Liver (tissue), 9 donors: ENCODE measurements around the gene TMEM272. TPM values are rescaled to one million over a fixed set of nuclear protein-coding genes. Genes with fewer than 3 reads are reported as not detected.

Experiments
- DNase-seq: peaks from one replicate; pipeline ENCODE4 v3.0.0-alpha.2; 2017; ENCODE audit warnings: low spot score
- H3K27ac ChIP-seq, 2 donors: one replicate each; pipeline ENCODE4 v1.7.0; 2013; ENCODE audit warnings: inconsistent platforms in 2 of 2, low read length in 2 of 2, control low read depth in 1 of 2, low read depth in 1 of 2, mild to moderate bottlenecking in 1 of 2
- H3K27me3 ChIP-seq, 4 donors: one replicate each; pipeline versions ENCODE4 v1.6.1 to v1.7.0; 2013; ENCODE audit warnings: low read length in 3 of 4, inconsistent platforms in 1 of 4, mild to moderate bottlenecking in 1 of 4, moderate library complexity in 1 of 4; ENCODE audit not compliant: control insufficient read depth in 4 of 4, insufficient read depth in 4 of 4
- H3K36me3 ChIP-seq, 4 donors: one replicate each; pipeline versions ENCODE4 v1.6.1 to v1.7.0; 2013; ENCODE audit warnings: low read length in 3 of 4, mild to moderate bottlenecking in 3 of 4, low read depth in 1 of 4, moderate library complexity in 1 of 4; ENCODE audit not compliant: control insufficient read depth in 4 of 4, insufficient read depth in 3 of 4
- H3K4me1 ChIP-seq, 4 donors: one replicate each; pipeline versions ENCODE4 v1.6.1 to v1.7.0; 2013; ENCODE audit warnings: low read length in 3 of 4, mild to moderate bottlenecking in 3 of 4, moderate library complexity in 1 of 4; ENCODE audit not compliant: control insufficient read depth in 4 of 4, insufficient read depth in 4 of 4
- H3K4me3 ChIP-seq, 3 donors: one replicate each; pipeline versions ENCODE4 v1.6.1 to v1.7.0; 2013; ENCODE audit warnings: low read length in 3 of 3, control low read depth in 1 of 3, low read depth in 1 of 3, mild to moderate bottlenecking in 1 of 3
- H3K9ac ChIP-seq, 2 donors: one replicate each; pipeline ENCODE4 v1.7.0; 2013; ENCODE audit warnings: low read length in 2 of 2, mild to moderate bottlenecking in 2 of 2, moderate library complexity in 2 of 2, control low read depth in 1 of 2, low read depth in 1 of 2
- H3K9me3 ChIP-seq, 4 donors: one replicate each; pipeline versions ENCODE4 v1.6.1 to v1.7.0; 2013; ENCODE audit warnings: low read length in 3 of 4; ENCODE audit not compliant: control insufficient read depth in 4 of 4
- EGR1 ChIP-seq, 2 donors: IDR thresholded peaks; 2 replicates each; pipeline ENCODE4 v1.6.1; 2016 to 2018; ENCODE audit warnings: antibody characterized with exemption in 2 of 2, low read depth in 2 of 2
- FOXA1 ChIP-seq: IDR thresholded peaks from 2 replicates; pipeline ENCODE4 v1.6.1; 2016; ENCODE audit warnings: antibody characterized with exemption
- FOXA2 ChIP-seq: IDR thresholded peaks from 2 replicates; pipeline ENCODE4 v1.6.1; 2016; ENCODE audit warnings: antibody characterized with exemption
- GABPA ChIP-seq, 2 donors: IDR thresholded peaks in 1 of 2; conservative IDR thresholded peaks in 1 of 2; 2 replicates each; pipeline ENCODE4 v1.6.1; 2016; ENCODE audit warnings: antibody characterized with exemption in 2 of 2, mild to moderate bottlenecking in 1 of 2, moderate library complexity in 1 of 2
- HNF4A ChIP-seq, 2 donors: conservative IDR thresholded peaks; 2 replicates each; pipeline ENCODE4 v1.6.1; 2016; ENCODE audit warnings: antibody characterized with exemption in 2 of 2, mild to moderate bottlenecking in 2 of 2
- HNF4G ChIP-seq: IDR thresholded peaks from 2 replicates; pipeline ENCODE4 v1.6.1; 2016; ENCODE audit warnings: antibody characterized with exemption
- JUND ChIP-seq, 2 donors: IDR thresholded peaks; 2 replicates each; pipeline ENCODE4 v1.6.1; 2016; ENCODE audit warnings: antibody characterized with exemption in 2 of 2
- MAX ChIP-seq: IDR thresholded peaks from 2 replicates; pipeline ENCODE4 v1.6.1; 2016; ENCODE audit warnings: antibody characterized with exemption
- NR2F2 ChIP-seq: IDR thresholded peaks from 2 replicates; pipeline ENCODE4 v1.6.1; 2016; ENCODE audit warnings: antibody characterized with exemption
- RAD21 ChIP-seq, 2 donors: IDR thresholded peaks; 2 replicates each; pipeline ENCODE4 v1.6.1; 2016; ENCODE audit warnings: antibody characterized with exemption in 2 of 2, mild to moderate bottlenecking in 2 of 2
- RXRA ChIP-seq, 2 donors: IDR thresholded peaks; 2 replicates each; pipeline ENCODE4 v1.6.1; 2017 to 2018; ENCODE audit warnings: antibody characterized with exemption in 2 of 2, mild to moderate bottlenecking in 1 of 2
- SP1 ChIP-seq: IDR thresholded peaks from 2 replicates; pipeline ENCODE4 v1.6.1; 2018; ENCODE audit warnings: antibody characterized with exemption, mild to moderate bottlenecking
- TAF1 ChIP-seq: conservative IDR thresholded peaks from 2 replicates; pipeline ENCODE4 v1.6.1; 2016; ENCODE audit warnings: antibody characterized with exemption, mild to moderate bottlenecking
- YY1 ChIP-seq: IDR thresholded peaks from 2 replicates; pipeline ENCODE4 v1.6.1; 2016; ENCODE audit warnings: antibody characterized with exemption, mild to moderate bottlenecking
- WGBS: extraction: QIAGEN DNeasy Blood & Tissue Kit; methylation state at CpG from one replicate; pipeline ENCODE4 v1.1.7; 2013; 5-methylcytosine and 5-hydroxymethylcytosine counted together
- polyA plus RNA-seq, 2 donors: library from polyadenylated mRNA; stranded (reverse) in 1 of 2; unstranded in 1 of 2; fragments of 200-250 nt in 1 of 2; fragments of >200 nt in 1 of 2; fragmentation: Nextera tagmentation in 1 of 2; extraction: Ambion mirVana in 1 of 2; gene quantifications; one replicate each; pipeline versions ENCODE4 v1.2.1 to v1.2.3, GENCODE V29; 2013 to 2015
- total RNA-seq, 2 donors: library from RNA; depleted of rRNA; stranded (reverse); fragments of >200 nt; gene quantifications; one replicate each; pipeline ENCODE4 v1.2.3, GENCODE V29; 2014
- TF ChIP-seq, protein P1 (sequence below): IDR thresholded peaks from 2 replicates; pipeline ENCODE4 v1.6.1; 2016; ENCODE audit warnings: antibody characterized with exemption, mild to moderate bottlenecking
- TF ChIP-seq, protein P2 (sequence below): IDR thresholded peaks from 2 replicates; pipeline ENCODE4 v1.6.1; 2016; ENCODE audit warnings: antibody characterized with exemption
- TF ChIP-seq, protein P3 (sequence below): IDR thresholded peaks from 2 replicates; pipeline ENCODE4 v1.6.1; 2016; ENCODE audit warnings: antibody characterized with exemption
- TF ChIP-seq, protein P4 (sequence below): fragments of 150-350 bp; IDR thresholded peaks from 2 replicates; pipeline ENCODE4 v1.5.1; 2017; ENCODE audit warnings: improper control_type of control experiment, low read depth, low read length; ENCODE audit not compliant: missing input control
- donor health status: healthy.
- donor health status: healthy.
- donor health status: healthy.
- donor health status: healthy.
- donor health status: healthy.

Gene TMEM272
- total and polyA plus RNA-seq, 4 donors, result 0.02 to 0.42 (median 0.10) TPM

DNA sequence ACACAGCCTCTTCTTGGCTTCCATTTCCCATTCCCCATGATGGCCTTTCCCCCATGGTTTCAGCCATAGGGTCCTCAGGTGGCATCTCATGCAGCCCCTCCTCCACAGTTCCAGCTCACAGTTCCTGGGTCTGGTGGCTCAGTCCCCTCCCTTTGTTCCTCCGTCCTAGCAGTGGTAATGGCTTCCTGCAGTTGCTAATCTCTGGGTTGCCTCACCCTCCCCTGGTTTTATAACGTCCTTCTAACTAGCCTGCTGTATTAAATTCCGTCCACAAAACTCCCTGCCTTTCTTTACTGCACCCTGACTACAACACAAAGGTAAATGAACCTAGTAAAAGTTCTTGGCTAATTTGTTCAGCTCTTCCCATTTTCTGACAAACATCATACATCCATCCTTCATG is 47.7 kb upstream of the TMEM272 start (continued):
- TF ChIP-seq, protein P1, sequence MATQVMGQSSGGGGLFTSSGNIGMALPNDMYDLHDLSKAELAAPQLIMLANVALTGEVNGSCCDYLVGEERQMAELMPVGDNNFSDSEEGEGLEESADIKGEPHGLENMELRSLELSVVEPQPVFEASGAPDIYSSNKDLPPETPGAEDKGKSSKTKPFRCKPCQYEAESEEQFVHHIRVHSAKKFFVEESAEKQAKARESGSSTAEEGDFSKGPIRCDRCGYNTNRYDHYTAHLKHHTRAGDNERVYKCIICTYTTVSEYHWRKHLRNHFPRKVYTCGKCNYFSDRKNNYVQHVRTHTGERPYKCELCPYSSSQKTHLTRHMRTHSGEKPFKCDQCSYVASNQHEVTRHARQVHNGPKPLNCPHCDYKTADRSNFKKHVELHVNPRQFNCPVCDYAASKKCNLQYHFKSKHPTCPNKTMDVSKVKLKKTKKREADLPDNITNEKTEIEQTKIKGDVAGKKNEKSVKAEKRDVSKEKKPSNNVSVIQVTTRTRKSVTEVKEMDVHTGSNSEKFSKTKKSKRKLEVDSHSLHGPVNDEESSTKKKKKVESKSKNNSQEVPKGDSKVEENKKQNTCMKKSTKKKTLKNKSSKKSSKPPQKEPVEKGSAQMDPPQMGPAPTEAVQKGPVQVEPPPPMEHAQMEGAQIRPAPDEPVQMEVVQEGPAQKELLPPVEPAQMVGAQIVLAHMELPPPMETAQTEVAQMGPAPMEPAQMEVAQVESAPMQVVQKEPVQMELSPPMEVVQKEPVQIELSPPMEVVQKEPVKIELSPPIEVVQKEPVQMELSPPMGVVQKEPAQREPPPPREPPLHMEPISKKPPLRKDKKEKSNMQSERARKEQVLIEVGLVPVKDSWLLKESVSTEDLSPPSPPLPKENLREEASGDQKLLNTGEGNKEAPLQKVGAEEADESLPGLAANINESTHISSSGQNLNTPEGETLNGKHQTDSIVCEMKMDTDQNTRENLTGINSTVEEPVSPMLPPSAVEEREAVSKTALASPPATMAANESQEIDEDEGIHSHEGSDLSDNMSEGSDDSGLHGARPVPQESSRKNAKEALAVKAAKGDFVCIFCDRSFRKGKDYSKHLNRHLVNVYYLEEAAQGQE, result no peak
- TF ChIP-seq NR2F2 (no peak), FOXA2 (no peak), SP1 (no peak), FOXA1 (no peak), MAX (no peak)

- Histone ChIP-seq H3K9me3 (no peaks in the 10 kb centered on the region), H3K27ac (no peak overlapping the region), H3K27me3 (no peaks in the 10 kb centered on the region), H3K9ac (no peak overlapping the region), H3K4me1 (no peaks in the 10 kb centered on the region), H3K4me3 (no peak overlapping the region), H3K36me3 (peaks cover 0 to 2% (median 0%) of the 10 kb centered on the region in 4 donors)
- TF ChIP-seq RAD21 (IDR thresholded peaks at IDR 0.05) (no peak), YY1 (no peak), SP1 (no peak), TAF1 (no peak), RXRA (IDR thresholded peaks at IDR 0.05) (no peak), FOXA1 (no peak), FOXA2 (no peak), GABPA (IDR thresholded peaks at IDR 0.05 in 1 of 2, conservative IDR thresholded peaks at IDR 0.05 in 1 of 2) (no peak), JUND (IDR thresholded peaks at IDR 0.05) (no peak), EGR1 (IDR thresholded peaks at IDR 0.05; ENCODE audit: low read depth in 2 of 2) (no peak), NR2F2 (no peak), HNF4A (conservative IDR thresholded peaks at IDR 0.05) (no peak), MAX (no peak), HNF4G (no peak)
- TF ChIP-seq, protein P2, sequence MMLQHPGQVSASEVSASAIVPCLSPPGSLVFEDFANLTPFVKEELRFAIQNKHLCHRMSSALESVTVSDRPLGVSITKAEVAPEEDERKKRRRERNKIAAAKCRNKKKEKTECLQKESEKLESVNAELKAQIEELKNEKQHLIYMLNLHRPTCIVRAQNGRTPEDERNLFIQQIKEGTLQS, result no peak
- TF ChIP-seq, protein P3, sequence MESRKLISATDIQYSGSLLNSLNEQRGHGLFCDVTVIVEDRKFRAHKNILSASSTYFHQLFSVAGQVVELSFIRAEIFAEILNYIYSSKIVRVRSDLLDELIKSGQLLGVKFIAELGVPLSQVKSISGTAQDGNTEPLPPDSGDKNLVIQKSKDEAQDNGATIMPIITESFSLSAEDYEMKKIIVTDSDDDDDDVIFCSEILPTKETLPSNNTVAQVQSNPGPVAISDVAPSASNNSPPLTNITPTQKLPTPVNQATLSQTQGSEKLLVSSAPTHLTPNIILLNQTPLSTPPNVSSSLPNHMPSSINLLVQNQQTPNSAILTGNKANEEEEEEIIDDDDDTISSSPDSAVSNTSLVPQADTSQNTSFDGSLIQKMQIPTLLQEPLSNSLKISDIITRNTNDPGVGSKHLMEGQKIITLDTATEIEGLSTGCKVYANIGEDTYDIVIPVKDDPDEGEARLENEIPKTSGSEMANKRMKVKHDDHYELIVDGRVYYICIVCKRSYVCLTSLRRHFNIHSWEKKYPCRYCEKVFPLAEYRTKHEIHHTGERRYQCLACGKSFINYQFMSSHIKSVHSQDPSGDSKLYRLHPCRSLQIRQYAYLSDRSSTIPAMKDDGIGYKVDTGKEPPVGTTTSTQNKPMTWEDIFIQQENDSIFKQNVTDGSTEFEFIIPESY, result no peak
- TF ChIP-seq, protein P4, sequence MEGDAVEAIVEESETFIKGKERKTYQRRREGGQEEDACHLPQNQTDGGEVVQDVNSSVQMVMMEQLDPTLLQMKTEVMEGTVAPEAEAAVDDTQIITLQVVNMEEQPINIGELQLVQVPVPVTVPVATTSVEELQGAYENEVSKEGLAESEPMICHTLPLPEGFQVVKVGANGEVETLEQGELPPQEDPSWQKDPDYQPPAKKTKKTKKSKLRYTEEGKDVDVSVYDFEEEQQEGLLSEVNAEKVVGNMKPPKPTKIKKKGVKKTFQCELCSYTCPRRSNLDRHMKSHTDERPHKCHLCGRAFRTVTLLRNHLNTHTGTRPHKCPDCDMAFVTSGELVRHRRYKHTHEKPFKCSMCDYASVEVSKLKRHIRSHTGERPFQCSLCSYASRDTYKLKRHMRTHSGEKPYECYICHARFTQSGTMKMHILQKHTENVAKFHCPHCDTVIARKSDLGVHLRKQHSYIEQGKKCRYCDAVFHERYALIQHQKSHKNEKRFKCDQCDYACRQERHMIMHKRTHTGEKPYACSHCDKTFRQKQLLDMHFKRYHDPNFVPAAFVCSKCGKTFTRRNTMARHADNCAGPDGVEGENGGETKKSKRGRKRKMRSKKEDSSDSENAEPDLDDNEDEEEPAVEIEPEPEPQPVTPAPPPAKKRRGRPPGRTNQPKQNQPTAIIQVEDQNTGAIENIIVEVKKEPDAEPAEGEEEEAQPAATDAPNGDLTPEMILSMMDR, result no peak
- TF ChIP-seq, protein P1, result no peak
- DNase-seq, result no peak
- WGBS, result 84% methylated on average over 2 of the region's 2 CpGs
Observed at GRCh38 chr13:51887468-51887867, 42.5 kb upstream of the TMEM272 start.
